ENCODE measurements around the gene RAP1GAP2. TPM values are rescaled to one million over a fixed set of nuclear protein-coding genes. Genes with fewer than 3 reads are reported as not detected.

RAP1GAP2 gene
- total RNA-seq, 1 donor from 2014 or later, result 22.6 TPM

GRCh38 chr17:2876467-2876866 lies 80.2 kb downstream of the RAP1GAP2 start:
- Histone ChIP-seq H3K27ac (no peak overlapping the region), H3K27me3 (no peaks in the 10 kb centered on the region), H3K9me3 (no peaks in the 10 kb centered on the region), H3K36me3 (no peaks in the 10 kb centered on the region), H3K4me1 (no peaks in the 10 kb centered on the region), H3K4me3 (no peak overlapping the region)
- no peak for TF ChIP-seq POLR2A (IDR thresholded peaks at IDR 0.05)
- no peak for TF ChIP-seq CTCF (IDR thresholded peaks at IDR 0.05)
- TF ChIP-seq POLR2AphosphoS5 (IDR thresholded peaks at IDR 0.05; ENCODE audit: insufficient read depth in 1 of 2, low read depth in 1 of 2), result no peak
- intact Hi-C loops (cut with DNase I), result no loop called here
- DNase-seq (ENCODE audit: extremely low spot score in 2 of 2), result no peak

- Histone ChIP-seq H3K36me3 (no peaks in the 10 kb centered on the region), H3K4me1 (no peaks in the 10 kb centered on the region), H3K27ac (no peak overlapping the region), H3K9me3 (no peaks in the 10 kb centered on the region), H3K27me3 (no peaks in the 10 kb centered on the region), H3K4me3 (no peak overlapping the region)
- intact Hi-C loops (cut with DNase I), result no loop called here
- DNase-seq (ENCODE audit: extremely low spot score in 2 of 2), result no peak
- TF ChIP-seq CTCF (IDR thresholded peaks at IDR 0.05) (no peak), POLR2A (IDR thresholded peaks at IDR 0.05) (no peak), POLR2AphosphoS5 (IDR thresholded peaks at IDR 0.05; ENCODE audit: insufficient read depth in 1 of 2, low read depth in 1 of 2) (no peak)
Measured at GRCh38 chr17:2878751-2879254, 82.6 kb downstream of the RAP1GAP2 start.

DNA sequence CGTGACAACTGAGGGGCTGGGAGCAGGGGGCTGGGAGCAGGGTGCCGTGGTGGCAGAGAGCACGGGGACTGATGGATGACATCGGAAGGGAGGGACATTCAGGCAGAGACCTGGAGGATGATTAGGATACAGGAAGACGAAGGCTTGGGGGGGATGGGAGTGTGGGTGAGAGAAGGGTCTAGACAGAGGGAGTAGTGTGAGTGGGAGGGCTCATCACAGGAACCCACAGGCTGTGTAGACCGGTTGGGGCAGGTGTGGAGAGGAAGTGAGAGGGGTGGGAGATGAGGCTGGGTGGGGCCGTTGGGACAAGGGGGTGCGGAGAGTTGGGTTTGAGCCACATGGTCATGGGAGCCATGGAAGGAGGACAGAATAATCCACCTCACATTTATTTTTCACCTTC lies 83.8 kb downstream of the RAP1GAP2 start:
- no peaks in the 10 kb centered on the region for H3K36me3 ChIP-seq
- no peak overlapping the region for H3K27ac ChIP-seq
- intact Hi-C loops (cut with DNase I), result no loop called here
- no peaks in the 10 kb centered on the region for H3K27me3 ChIP-seq
- no peak for DNase-seq (ENCODE audit: extremely low spot score in 2 of 2)
- no peak for TF ChIP-seq CTCF (IDR thresholded peaks at IDR 0.05)
- TF ChIP-seq POLR2AphosphoS5 (IDR thresholded peaks at IDR 0.05; ENCODE audit: insufficient read depth in 1 of 2, low read depth in 1 of 2), result no peak
- no peak for TF ChIP-seq POLR2A (IDR thresholded peaks at IDR 0.05)
- no peaks in the 10 kb centered on the region for H3K4me1 ChIP-seq
- no peaks in the 10 kb centered on the region for H3K9me3 ChIP-seq
- H3K4me3 ChIP-seq, result no peak overlapping the region

GRCh38 chr17:2881295-2881694 lies 85.1 kb downstream of the RAP1GAP2 start:
- Histone ChIP-seq H3K27ac (no peak overlapping the region), H3K27me3 (no peaks in the 10 kb centered on the region), H3K4me3 (no peak overlapping the region), H3K36me3 (no peaks in the 10 kb centered on the region), H3K9me3 (no peaks in the 10 kb centered on the region), H3K4me1 (no peaks in the 10 kb centered on the region)
- TF ChIP-seq CTCF (IDR thresholded peaks at IDR 0.05) (no peak), POLR2AphosphoS5 (IDR thresholded peaks at IDR 0.05; ENCODE audit: insufficient read depth in 1 of 2, low read depth in 1 of 2) (no peak), POLR2A (IDR thresholded peaks at IDR 0.05) (no peak)
- DNase-seq (ENCODE audit: extremely low spot score in 2 of 2), result no peak
- intact Hi-C loops (cut with DNase I), result no loop called here

DNA sequence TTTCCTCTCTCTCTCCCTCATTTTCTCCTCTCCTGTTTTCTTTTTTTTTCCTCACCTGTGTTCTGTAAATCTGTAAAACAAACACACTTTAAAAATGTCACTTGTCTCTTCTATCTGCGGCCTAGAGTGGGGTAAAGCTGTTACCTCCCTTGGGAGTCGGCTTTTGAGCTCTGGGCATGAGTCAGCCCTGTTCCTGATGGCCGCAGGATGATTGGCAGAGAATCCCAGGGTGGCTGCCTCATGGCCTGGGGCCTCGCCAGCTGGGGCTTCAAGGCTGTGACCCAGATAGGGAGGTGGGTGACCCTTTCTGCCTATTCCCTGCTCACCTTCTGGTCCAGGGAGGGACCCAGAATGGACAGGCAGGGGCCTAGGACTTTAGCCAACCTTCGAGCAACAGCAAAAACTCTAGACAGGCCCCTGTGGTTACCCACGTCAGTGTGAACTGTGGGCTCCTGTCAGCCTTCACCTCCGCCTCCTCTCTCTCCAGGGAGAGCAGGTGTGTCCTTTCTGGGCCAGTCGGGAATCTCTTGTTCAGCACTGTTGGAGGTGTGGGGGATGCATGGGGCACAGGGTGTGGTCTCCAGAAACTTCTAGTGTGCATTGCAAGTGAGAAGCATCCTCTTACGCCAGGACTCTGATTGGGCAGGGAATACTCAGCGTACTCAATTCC lies 87.4 kb downstream of the RAP1GAP2 start:
- H3K27me3 ChIP-seq, result no peaks in the 10 kb centered on the region
- no peak for TF ChIP-seq POLR2A (IDR thresholded peaks at IDR 0.05)
- TF ChIP-seq POLR2AphosphoS5 (IDR thresholded peaks at IDR 0.05; ENCODE audit: insufficient read depth in 1 of 2, low read depth in 1 of 2), result no peak
- TF ChIP-seq CTCF (IDR thresholded peaks at IDR 0.05), result no peak
- no peak for DNase-seq (ENCODE audit: extremely low spot score in 2 of 2)
- H3K9me3 ChIP-seq, result no peaks in the 10 kb centered on the region
- H3K36me3 ChIP-seq, result no peaks in the 10 kb centered on the region
- H3K4me1 ChIP-seq, result no peaks in the 10 kb centered on the region
- intact Hi-C loops (cut with DNase I), result no loop called here
- H3K4me3 ChIP-seq, result no peak overlapping the region
- no peak overlapping the region for H3K27ac ChIP-seq
